NK-92 (cell line): ENCODE data around the gene MYO18B.

Experiments used
- DNase-seq: peaks from one replicate; lab custom pipeline; 2025; ENCODE audit not compliant: unreplicated experiment; lab: John Stamatoyannopoulos, UW

The MYO18B gene

GRCh38 chr22:25818541-25818940 lies 76.6 kb downstream of the MYO18B start:
- no peak for DNase-seq

- no peak for DNase-seq
These were observed 80.4 kb downstream of the MYO18B start for GRCh38 chr22:25822344-25822743.

- DNase-seq, result no peak
These were observed 81.3 kb downstream of the MYO18B start for GRCh38 chr22:25823276-25823675.

- DNase-seq, result no peak
These were observed 82.9 kb downstream of the MYO18B start for GRCh38 chr22:25824828-25825423.

- DNase-seq, result no peak
These were observed 85.4 kb downstream of the MYO18B start for GRCh38 chr22:25827415-25827814.

- no peak for DNase-seq
These were observed 86.4 kb downstream of the MYO18B start for GRCh38 chr22:25828422-25828821.

- DNase-seq, result no peak
These were observed 87.2 kb downstream of the MYO18B start for GRCh38 chr22:25829237-25829636.

- no peak for DNase-seq
These were observed 88.1 kb downstream of the MYO18B start for GRCh38 chr22:25829808-25830777.

- no peak for DNase-seq
These were observed 91.1 kb downstream of the MYO18B start for GRCh38 chr22:25833091-25833490.

GRCh38 chr22:25833676-25834075 lies 91.7 kb downstream of the MYO18B start:
- DNase-seq, result no peak

GRCh38 chr22:25834490-25834889 lies 92.5 kb downstream of the MYO18B start:
- no peak for DNase-seq

- no peak for DNase-seq
These were observed 93.4 kb downstream of the MYO18B start for GRCh38 chr22:25835348-25835747.

GRCh38 chr22:25837288-25837900 lies 95.4 kb downstream of the MYO18B start:
- DNase-seq, result no peak

GRCh38 chr22:25838960-25839741 lies 97.2 kb downstream of the MYO18B start:
- DNase-seq, result no peak

- DNase-seq, result no peak
These were observed 97.8 kb downstream of the MYO18B start for GRCh38 chr22:25839755-25840154.

GRCh38 chr22:25840167-25840566 lies 98.2 kb downstream of the MYO18B start:
- DNase-seq, result no peak

- no peak for DNase-seq
These were observed 98.9 kb downstream of the MYO18B start for GRCh38 chr22:25840891-25841290.

GRCh38 chr22:25841775-25842174 lies 99.8 kb downstream of the MYO18B start:
- DNase-seq, result no peak

GRCh38 chr22:25843660-25844405 lies 101.8 kb downstream of the MYO18B start:
- no peak for DNase-seq

GRCh38 chr22:25844601-25845000 lies 102.6 kb downstream of the MYO18B start:
- no peak for DNase-seq
